Parathyroid adenoma (tissue), 2 donors: ENCODE data around the gene KRT81.

Experiments
- H2AFZ ChIP-seq: fragments of 300-600 bp; sonication (generic); one replicate; pipeline ENCODE4 v1.7.0; 2017; ENCODE audit warnings: antibody characterized with exemption, mild to moderate bottlenecking
- H3K27ac ChIP-seq: fragments of 300-600 bp; sonication (generic); one replicate; pipeline ENCODE4 v1.7.0; 2017
- H3K27me3 ChIP-seq: fragments of 300-600 bp; sonication (generic); one replicate; pipeline ENCODE4 v1.7.0; 2017; ENCODE audit warnings: low read length; ENCODE audit not compliant: control insufficient read depth, insufficient read depth
- H3K36me3 ChIP-seq: fragments of 300-600 bp; sonication (generic); one replicate; pipeline ENCODE4 v1.7.0; 2017; ENCODE audit warnings: low read length; ENCODE audit not compliant: control insufficient read depth, insufficient read depth
- H3K4me1 ChIP-seq: fragments of 300-600 bp; sonication (generic); one replicate; pipeline ENCODE4 v1.7.0; 2017; ENCODE audit warnings: control low read depth
- H3K4me2 ChIP-seq: fragments of 300-600 bp; sonication (generic); one replicate; pipeline ENCODE4 v1.7.0; 2017; ENCODE audit warnings: low read length
- H3K4me3 ChIP-seq: fragments of 300-600 bp; sonication (generic); one replicate; pipeline ENCODE4 v1.7.0; 2017; ENCODE audit warnings: low read depth, low read length
- H3K79me2 ChIP-seq: fragments of 300-600 bp; sonication (generic); one replicate; pipeline ENCODE4 v1.7.0; 2017; ENCODE audit warnings: control low read depth
- H3K9ac ChIP-seq: fragments of 300-600 bp; sonication (generic); one replicate; pipeline ENCODE4 v1.7.0; 2017; ENCODE audit warnings: mild to moderate bottlenecking
- H3K9me3 ChIP-seq: fragments of 300-600 bp; sonication (generic); one replicate; pipeline ENCODE4 v1.7.0; 2017; ENCODE audit warnings: low read length; ENCODE audit not compliant: control insufficient read depth
- CTCF ChIP-seq: fragments of 300-600 bp; sonication (generic); IDR thresholded peaks from one replicate; pipeline ENCODE4 v1.7.0; 2017; ENCODE audit warnings: antibody characterized with exemption, mild to moderate bottlenecking
- donor health status: primary hyperparathyroidism.

Gene KRT81

GRCh38 chr12:52250048-52250990, 41.0 kb downstream of the KRT81 start:
- H3K27ac ChIP-seq = no peak overlapping the region
- H3K4me3 ChIP-seq = no peak overlapping the region
- no peak overlapping the region for H3K4me2 ChIP-seq
- peaks cover 23% of the 10 kb centered on the region for H3K4me1 ChIP-seq
- H3K9ac ChIP-seq = no peak overlapping the region
- no peaks in the 10 kb centered on the region for H3K9me3 ChIP-seq
- no peaks in the 10 kb centered on the region for H3K27me3 ChIP-seq
- no peak for TF ChIP-seq CTCF
- H3K79me2 ChIP-seq = no peaks in the 10 kb centered on the region
- H2AFZ ChIP-seq = no peak overlapping the region
- H3K36me3 ChIP-seq = no peaks in the 10 kb centered on the region

- Histone ChIP-seq H3K27me3 (no peaks in the 10 kb centered on the region), H3K79me2 (no peaks in the 10 kb centered on the region), H3K9me3 (no peaks in the 10 kb centered on the region), H3K36me3 (no peaks in the 10 kb centered on the region), H2AFZ (no peak overlapping the region), H3K4me1 (peaks cover 30% of the 10 kb centered on the region), H3K4me2 (no peak overlapping the region), H3K9ac (no peak overlapping the region), H3K27ac (peak overlapping the region; percentile 30), H3K4me3 (no peak overlapping the region)
- TF ChIP-seq CTCF = no peak
These were observed 41.8 kb downstream of the KRT81 start for GRCh38 chr12:52249511-52250047.

GRCh38 chr12:52248541-52249461, 42.5 kb downstream of the KRT81 start:
- H3K4me1 ChIP-seq = peaks cover 38% of the 10 kb centered on the region
- H2AFZ ChIP-seq = peak overlapping the region; percentile 64
- no peaks in the 10 kb centered on the region for H3K9me3 ChIP-seq
- no peak overlapping the region for H3K4me2 ChIP-seq
- TF ChIP-seq CTCF = no peak
- no peak overlapping the region for H3K9ac ChIP-seq
- no peaks in the 10 kb centered on the region for H3K27me3 ChIP-seq
- H3K36me3 ChIP-seq = no peaks in the 10 kb centered on the region
- H3K79me2 ChIP-seq = no peaks in the 10 kb centered on the region
- H3K4me3 ChIP-seq = no peak overlapping the region
- peak overlapping the region; percentile 30 for H3K27ac ChIP-seq

GRCh38 chr12:52247622-52248540, 43.5 kb downstream of the KRT81 start:
- Histone ChIP-seq H3K4me2 (no peak overlapping the region), H3K4me1 (peaks cover 47% of the 10 kb centered on the region), H3K9ac (no peak overlapping the region), H3K36me3 (no peaks in the 10 kb centered on the region), H3K27me3 (no peaks in the 10 kb centered on the region), H3K79me2 (no peaks in the 10 kb centered on the region), H3K4me3 (no peak overlapping the region), H2AFZ (no peak overlapping the region), H3K27ac (no peak overlapping the region), H3K9me3 (no peaks in the 10 kb centered on the region)
- no peak for TF ChIP-seq CTCF
